ENCODE measurements around the gene C19orf25. TPM values are rescaled to one million over a fixed set of nuclear protein-coding genes. Genes with fewer than 3 reads are reported as not detected.
"Not testable (repeated sequence)": the region's sequence is repeated elsewhere in the genome, so short reads cannot be mapped to it uniquely, and the experiment has no call there.

C19orf25 gene
- total and polyA plus RNA-seq, 9 donors = 1.1 to 26.3 (median 22.2) TPM

- DNase-seq = peak in 1 of 5 donors; percentile 25
- Histone ChIP-seq H3K4me1 (ENCODE audit: insufficient read depth) (peaks cover 4% of the 10 kb centered on the region), H3K4me3 (no peak overlapping the region), H3K27me3 (no peaks in the 10 kb centered on the region), H3K36me3 (no peaks in the 10 kb centered on the region), H3K9me3 (no peaks in the 10 kb centered on the region), H3K27ac (no peak overlapping the region)
- WGBS, 3 donors = 76 to 80% (median 77%) methylated on average over 37 of the region's 37 CpGs
- TF ChIP-seq POLR2A (IDR thresholded peaks at IDR 0.05) (no peak), CTCF (IDR thresholded peaks at IDR 0.05) (no peak), EP300 (IDR thresholded peaks at IDR 0.05) (no peak)
- intact Hi-C loops (cut with DNase I) = no loop called here
Observed at GRCh38 chr19:1482361-1483130, 3.5 kb upstream of the C19orf25 start.

- H3K4me3 ChIP-seq = no peak overlapping the region
- H3K36me3 ChIP-seq = no peaks in the 10 kb centered on the region
- H3K4me1 ChIP-seq (ENCODE audit: insufficient read depth) = peaks cover 4% of the 10 kb centered on the region
- H3K9me3 ChIP-seq = no peaks in the 10 kb centered on the region
- 88 to 92% (median 89%) methylated on average over 32 to 36 of the region's 36 CpGs for WGBS, 3 donors
- H3K27me3 ChIP-seq = no peaks in the 10 kb centered on the region
- no peak overlapping the region for H3K27ac ChIP-seq
- DNase-seq = peak in 2 of 5 donors; percentile 21 to 31
- intact Hi-C loops (cut with DNase I) = no loop called here
- no peak for TF ChIP-seq CTCF (IDR thresholded peaks at IDR 0.05)
- no peak for TF ChIP-seq POLR2A (IDR thresholded peaks at IDR 0.05)
- TF ChIP-seq EP300 (IDR thresholded peaks at IDR 0.05) = no peak
Observed at GRCh38 chr19:1481893-1482360, 2.9 kb upstream of the C19orf25 start.

- WGBS, 3 donors = 82 to 86% (median 85%) methylated on average over 23 to 26 of the region's 26 CpGs
- DNase-seq = peak in 1 of 5 donors; percentile 21
- Histone ChIP-seq H3K27ac (no peak overlapping the region), H3K36me3 (no peaks in the 10 kb centered on the region), H3K27me3 (no peaks in the 10 kb centered on the region), H3K9me3 (no peaks in the 10 kb centered on the region), H3K4me3 (no peak overlapping the region), H3K4me1 (ENCODE audit: insufficient read depth) (peaks cover 4% of the 10 kb centered on the region)
- intact Hi-C loops (cut with DNase I) = no loop called here
- no peak for TF ChIP-seq POLR2A (IDR thresholded peaks at IDR 0.05)
- TF ChIP-seq CTCF (IDR thresholded peaks at IDR 0.05) = no peak
- TF ChIP-seq EP300 (IDR thresholded peaks at IDR 0.05) = no peak
Observed at GRCh38 chr19:1481224-1481892, 2.3 kb upstream of the C19orf25 start.

GRCh38 chr19:1477056-1477455 lies 2.0 kb downstream of the C19orf25 start:
- WGBS, 3 donors = 85 to 92% (median 86%) methylated on average over 9 of the region's 9 CpGs
- H3K4me3 ChIP-seq; H3K9me3 ChIP-seq; intact Hi-C loops (cut with DNase I); H3K36me3 ChIP-seq; H3K4me1 ChIP-seq (ENCODE audit: insufficient read depth); H3K27me3 ChIP-seq; H3K27ac ChIP-seq: not testable (repeated sequence)
- peak in 1 of 5 donors; percentile 23 for DNase-seq
